ENCODE results near the gene LRGUK. TPM values are rescaled to one million over a fixed set of nuclear protein-coding genes. Genes with fewer than 3 reads are reported as not detected.
A peak's percentile ranks its signal among the peaks of the same experiment; 100 is the strongest.
"Not testable (repeated sequence)": the region's sequence is repeated elsewhere in the genome, so short reads cannot be mapped to it uniquely, and the experiment has no call there.

The LRGUK gene, protein sequence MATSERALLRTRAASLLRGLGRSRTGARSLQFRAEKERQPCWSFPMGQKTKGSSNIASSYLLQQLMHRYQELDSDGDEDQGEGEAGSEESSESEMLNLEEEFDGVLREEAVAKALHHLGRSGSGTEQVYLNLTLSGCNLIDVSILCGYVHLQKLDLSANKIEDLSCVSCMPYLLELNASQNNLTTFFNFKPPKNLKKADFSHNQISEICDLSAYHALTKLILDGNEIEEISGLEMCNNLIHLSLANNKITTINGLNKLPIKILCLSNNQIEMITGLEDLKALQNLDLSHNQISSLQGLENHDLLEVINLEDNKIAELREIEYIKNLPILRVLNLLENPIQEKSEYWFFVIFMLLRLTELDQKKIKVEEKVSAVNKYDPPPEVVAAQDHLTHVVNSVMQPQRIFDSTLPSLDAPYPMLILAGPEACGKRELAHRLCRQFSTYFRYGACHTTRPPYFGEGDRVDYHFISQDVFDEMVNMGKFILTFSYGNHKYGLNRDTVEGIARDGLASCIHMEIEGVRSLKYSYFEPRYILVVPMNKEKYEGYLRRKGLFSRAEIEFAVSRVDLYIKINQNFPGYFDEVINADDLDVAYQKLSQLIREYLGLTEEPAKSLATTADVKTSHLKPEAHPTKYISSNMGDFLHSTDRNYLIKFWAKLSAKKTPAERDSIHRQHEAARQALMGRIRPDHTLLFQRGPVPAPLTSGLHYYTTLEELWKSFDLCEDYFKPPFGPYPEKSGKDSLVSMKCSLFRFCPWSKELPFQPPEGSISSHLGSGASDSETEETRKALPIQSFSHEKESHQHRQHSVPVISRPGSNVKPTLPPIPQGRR
- 0.49 TPM for total RNA-seq
- long read RNA-seq, result 0 reads

DNA sequence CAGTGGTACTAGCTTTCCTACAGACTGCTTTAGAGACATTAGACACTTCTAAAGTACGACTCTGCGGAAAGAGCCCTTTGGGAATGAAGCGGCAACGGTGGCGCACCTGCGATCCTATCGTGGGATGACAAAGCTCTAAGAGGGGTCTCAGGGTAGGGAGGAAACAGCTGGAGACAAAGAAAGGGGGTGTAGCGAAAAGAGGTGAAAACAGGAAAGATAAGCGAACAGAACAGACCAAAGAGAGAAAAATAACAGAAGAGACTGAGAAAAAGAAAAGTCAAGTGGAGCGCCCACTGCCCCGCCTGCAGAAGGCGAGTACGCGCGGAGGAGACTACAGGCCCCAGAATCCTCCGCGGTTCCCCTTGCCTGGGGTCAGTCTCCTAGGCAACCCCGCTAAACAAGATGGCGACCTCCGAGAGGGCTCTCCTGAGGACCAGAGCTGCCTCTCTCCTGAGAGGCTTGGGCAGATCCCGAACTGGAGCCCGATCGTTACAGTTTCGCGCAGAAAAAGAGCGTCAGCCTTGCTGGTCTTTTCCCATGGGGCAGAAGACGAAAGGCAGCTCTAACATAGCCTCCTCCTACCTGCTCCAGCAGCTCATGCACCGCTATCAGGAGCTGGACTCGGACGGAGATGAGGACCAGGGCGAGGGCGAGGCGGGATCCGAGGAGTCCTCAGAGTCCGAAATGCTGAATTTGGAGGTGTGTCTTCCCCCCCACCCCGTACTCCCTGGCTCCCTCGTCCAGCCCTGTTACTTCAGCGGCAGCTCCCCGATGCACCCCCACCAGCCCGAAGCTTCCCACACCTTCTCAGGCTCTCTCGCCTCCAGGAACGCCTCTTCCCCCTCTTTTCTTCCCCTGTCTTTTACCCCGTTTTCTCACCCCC, at the start of gene LRGUK:
Gene LRGUK, plus strand, starts transcription at position 375 of the 883 bp plus-strand sequence. Its CDS starts 28 bp downstream, at position 403.
- Histone ChIP-seq H3K27me3 (no peaks in the 10 kb centered on the region), H3K36me3 (no peaks in the 10 kb centered on the region), H3K4me3 (peak within 1 kb of the TSS; percentile 79), H3K4me1 (peaks cover 5% of the 10 kb centered on the region), H3K27ac (no peak within 1 kb of the TSS), H3K9me3 (no peaks in the 10 kb centered on the region)
- ATAC-seq, result peak; percentile 99
- intact Hi-C loops (cut with DNase I), result no loop called here
- TF ChIP-seq, protein P1, sequence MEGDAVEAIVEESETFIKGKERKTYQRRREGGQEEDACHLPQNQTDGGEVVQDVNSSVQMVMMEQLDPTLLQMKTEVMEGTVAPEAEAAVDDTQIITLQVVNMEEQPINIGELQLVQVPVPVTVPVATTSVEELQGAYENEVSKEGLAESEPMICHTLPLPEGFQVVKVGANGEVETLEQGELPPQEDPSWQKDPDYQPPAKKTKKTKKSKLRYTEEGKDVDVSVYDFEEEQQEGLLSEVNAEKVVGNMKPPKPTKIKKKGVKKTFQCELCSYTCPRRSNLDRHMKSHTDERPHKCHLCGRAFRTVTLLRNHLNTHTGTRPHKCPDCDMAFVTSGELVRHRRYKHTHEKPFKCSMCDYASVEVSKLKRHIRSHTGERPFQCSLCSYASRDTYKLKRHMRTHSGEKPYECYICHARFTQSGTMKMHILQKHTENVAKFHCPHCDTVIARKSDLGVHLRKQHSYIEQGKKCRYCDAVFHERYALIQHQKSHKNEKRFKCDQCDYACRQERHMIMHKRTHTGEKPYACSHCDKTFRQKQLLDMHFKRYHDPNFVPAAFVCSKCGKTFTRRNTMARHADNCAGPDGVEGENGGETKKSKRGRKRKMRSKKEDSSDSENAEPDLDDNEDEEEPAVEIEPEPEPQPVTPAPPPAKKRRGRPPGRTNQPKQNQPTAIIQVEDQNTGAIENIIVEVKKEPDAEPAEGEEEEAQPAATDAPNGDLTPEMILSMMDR (IDR thresholded peaks at IDR 0.05), result no peak
- peak; percentile 89 for DNase-seq

DNA sequence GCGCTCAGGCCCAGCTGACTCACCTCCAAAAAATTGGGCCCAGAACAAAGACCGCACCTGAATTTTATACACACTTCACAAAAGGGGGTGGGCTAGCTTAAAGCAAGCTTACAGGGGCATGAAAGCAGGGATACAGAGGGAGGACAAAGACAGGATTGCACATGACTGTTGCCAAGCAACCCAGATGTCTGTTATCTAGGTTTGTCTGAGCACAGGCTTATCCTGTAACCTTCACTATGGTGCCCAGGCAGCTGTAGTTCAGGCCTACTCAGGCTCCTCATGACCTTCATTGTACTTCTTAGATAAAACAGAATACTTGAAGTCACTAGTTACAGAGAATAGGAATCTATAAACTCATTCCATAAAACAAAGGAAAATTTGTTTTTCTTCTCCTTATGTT, 49.6 kb upstream of the LRGUK start:
- H3K36me3 ChIP-seq; ATAC-seq; H3K4me1 ChIP-seq; DNase-seq; H3K9me3 ChIP-seq; intact Hi-C loops (cut with DNase I); H3K27ac ChIP-seq; H3K27me3 ChIP-seq; H3K4me3 ChIP-seq: not testable (repeated sequence)

DNA sequence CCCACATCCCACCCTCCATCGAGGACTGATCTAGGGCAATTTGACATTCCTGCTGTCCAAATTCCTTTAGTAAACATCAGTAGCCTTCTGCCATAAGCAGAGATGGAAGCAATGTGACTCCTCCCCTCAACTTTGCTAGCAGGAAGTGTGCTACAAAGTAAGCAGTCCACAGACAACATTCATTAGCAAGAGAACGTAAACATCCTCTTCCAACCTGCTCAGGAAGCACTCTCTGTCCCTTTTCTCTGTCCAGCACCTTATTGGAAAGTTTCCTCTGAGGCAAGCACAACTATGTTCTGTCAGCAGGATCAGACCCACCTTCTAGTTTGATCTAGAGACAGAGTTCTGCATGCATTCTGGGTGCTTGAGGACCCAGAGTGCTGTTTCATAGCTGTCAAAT, 48.1 kb upstream of the LRGUK start:
- peak; percentile 27 for ATAC-seq
- TF ChIP-seq, protein P1 (IDR thresholded peaks at IDR 0.05), result no peak
- no peak for DNase-seq
- intact Hi-C loops (cut with DNase I), result no loop called here
- Histone ChIP-seq H3K36me3 (no peaks in the 10 kb centered on the region), H3K4me1 (no peaks in the 10 kb centered on the region), H3K9me3 (no peaks in the 10 kb centered on the region), H3K4me3 (no peak overlapping the region), H3K27me3 (no peaks in the 10 kb centered on the region), H3K27ac (no peak overlapping the region)

DNA sequence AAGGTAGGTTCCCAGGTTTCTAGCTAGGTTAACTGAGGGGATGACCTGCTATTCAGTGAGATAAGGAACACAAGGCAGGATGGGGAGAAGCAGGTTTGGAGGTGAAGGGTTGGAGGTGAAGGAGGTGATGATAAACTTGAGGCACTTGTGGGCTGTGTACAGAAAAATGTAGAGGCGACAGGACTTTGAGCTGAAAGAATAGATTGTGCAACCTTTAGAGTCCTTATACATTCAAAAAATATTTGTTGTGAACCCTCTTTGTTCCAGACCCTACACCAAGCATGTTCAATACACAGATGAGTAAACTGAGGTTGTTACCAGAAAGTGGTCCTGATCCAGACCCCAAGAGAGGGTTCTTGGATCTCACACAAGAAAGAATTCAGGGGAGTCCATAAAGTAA, 45.4 kb upstream of the LRGUK start:
- intact Hi-C loops (cut with DNase I), result no loop called here
- ATAC-seq, result no peak

DNA sequence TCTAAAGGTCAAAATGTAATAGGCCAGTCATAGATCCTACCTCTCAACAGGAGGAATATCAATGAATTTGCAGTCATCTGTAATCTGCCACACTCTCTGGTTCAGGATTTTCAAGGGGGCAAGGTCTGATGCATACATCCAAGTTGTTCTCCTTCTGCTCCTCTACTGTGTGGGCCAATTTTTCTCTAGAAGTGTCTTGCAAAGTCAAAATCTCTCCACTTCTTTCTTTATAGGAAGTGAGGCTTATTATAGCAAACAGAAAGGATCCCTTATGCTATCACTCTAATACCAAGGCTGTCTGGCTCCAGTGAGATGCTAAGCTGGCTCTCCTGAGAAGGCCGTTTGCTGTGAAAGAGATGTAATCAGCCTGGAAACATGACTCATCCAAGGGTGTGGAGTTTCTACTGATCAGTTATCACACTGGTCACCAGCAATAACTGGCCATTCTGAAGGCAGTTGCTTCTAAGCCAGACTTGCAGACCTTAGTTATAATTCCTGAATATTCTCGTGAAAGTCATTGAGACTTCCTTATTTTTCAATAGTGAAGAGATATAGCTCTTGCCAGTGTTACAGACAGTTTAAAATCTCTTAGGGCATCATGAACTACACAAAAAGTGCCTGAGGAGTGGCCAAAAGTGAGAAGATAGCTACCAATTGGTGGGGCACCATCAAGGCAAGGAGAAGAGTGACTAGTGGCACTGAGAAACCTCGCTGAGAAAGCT, 43.2 kb upstream of the LRGUK start:
- Histone ChIP-seq H3K36me3 (no peaks in the 10 kb centered on the region), H3K27me3 (no peaks in the 10 kb centered on the region), H3K27ac (no peak overlapping the region), H3K4me3 (no peak overlapping the region), H3K9me3 (peaks cover 9% of the 10 kb centered on the region), H3K4me1 (no peaks in the 10 kb centered on the region)
- ATAC-seq (no peak), DNase-seq (no peak)
- intact Hi-C loops (cut with DNase I), result no loop called here
- TF ChIP-seq, protein P1 (IDR thresholded peaks at IDR 0.05), result no peak

More for the DNA sequence above, 45.4 kb upstream of the LRGUK start:
- TF ChIP-seq, protein P1 (IDR thresholded peaks at IDR 0.05), result no peak
- Histone ChIP-seq H3K36me3 (no peaks in the 10 kb centered on the region), H3K4me3 (no peak overlapping the region), H3K27ac (no peak overlapping the region), H3K4me1 (no peaks in the 10 kb centered on the region), H3K9me3 (no peaks in the 10 kb centered on the region), H3K27me3 (no peaks in the 10 kb centered on the region)
- no peak for DNase-seq

Data from upper lobe of right lung (tissue), 1 donor.